ENCODE data around the gene NALCN. TPM values are rescaled to one million over a fixed set of nuclear protein-coding genes. Genes with fewer than 3 reads are reported as not detected.

NALCN gene
- total and polyA plus RNA-seq, 2 of the 8 experiments (the other 6 are each of a cell fraction or from before 2014, with no cell fraction given), result 0.26 to 0.54 TPM

DNA sequence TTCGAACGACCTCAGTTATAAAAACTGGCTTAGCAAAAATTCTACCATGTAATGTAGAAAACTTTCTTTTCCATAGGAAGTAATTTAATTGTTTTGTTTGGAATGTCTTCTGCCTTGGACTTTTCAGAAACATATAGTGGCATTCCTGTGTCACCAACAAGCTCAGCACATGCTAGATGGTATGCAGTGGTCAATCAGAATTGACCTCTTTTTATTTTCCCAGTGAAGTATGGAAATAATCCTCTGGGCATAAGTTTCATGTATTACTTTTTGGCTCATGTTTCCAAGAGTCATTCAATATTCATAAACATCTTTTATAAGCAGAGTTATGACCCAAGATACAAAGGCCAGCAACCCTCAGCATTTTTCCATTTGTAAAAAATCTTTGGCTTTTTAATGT, 33.6 kb downstream of the NALCN start (continued):
- TF ChIP-seq RAD21 (IDR thresholded peaks at IDR 0.05 in 1 of 2, conservative IDR thresholded peaks at IDR 0.05 in 1 of 2; ENCODE audit: low read depth in 2 of 2, low read length in 2 of 2) (no peak), KDM1A (IDR thresholded peaks at IDR 0.05; ENCODE audit: borderline replicate concordance, low read length) (no peak), SP4 (IDR thresholded peaks at IDR 0.05; ENCODE audit: low read length) (no peak), SP2 (IDR thresholded peaks at IDR 0.05; ENCODE audit: low read length) (no peak), JUN (IDR thresholded peaks at IDR 0.05; ENCODE audit: low read depth, low read length) (no peak), MAFK (IDR thresholded peaks at IDR 0.05; ENCODE audit: low read depth, low read length) (no peak), RXRA (IDR thresholded peaks at IDR 0.05; ENCODE audit: insufficient read depth, low read depth, low read length) (no peak)

Measured in H1 (cell line).